OCI-LY1 (cell line): ENCODE results near the gene ZCCHC14.

Experiments
- CTCF ChIP-seq: fragments of 200-600 bp; sonication (generic), shearing (Covaris generic); IDR thresholded peaks from 2 replicates; pipeline ENCODE4 v1.5.1; 2017; ENCODE audit warnings: mild to moderate bottlenecking, antibody characterized with exemption, low read length, moderate library complexity, mixed read lengths
- EZH2 ChIP-seq: fragments of 200-600 bp; sonication (generic), shearing (Covaris generic); IDR thresholded peaks from 2 replicates; pipeline ENCODE4 v1.8.0; 2017; ENCODE audit warnings: borderline replicate concordance, mixed run types, mild to moderate bottlenecking, antibody characterized with exemption, low read length, moderate library complexity, mixed read lengths

GRCh38 chr16:87541147-87541871 lies 48.5 kb upstream of the ZCCHC14 start:
- TF ChIP-seq EZH2, result no peak
- TF ChIP-seq CTCF, result no peak
